Measurements from ENCODE around the gene GRAMD1B.

DNA sequence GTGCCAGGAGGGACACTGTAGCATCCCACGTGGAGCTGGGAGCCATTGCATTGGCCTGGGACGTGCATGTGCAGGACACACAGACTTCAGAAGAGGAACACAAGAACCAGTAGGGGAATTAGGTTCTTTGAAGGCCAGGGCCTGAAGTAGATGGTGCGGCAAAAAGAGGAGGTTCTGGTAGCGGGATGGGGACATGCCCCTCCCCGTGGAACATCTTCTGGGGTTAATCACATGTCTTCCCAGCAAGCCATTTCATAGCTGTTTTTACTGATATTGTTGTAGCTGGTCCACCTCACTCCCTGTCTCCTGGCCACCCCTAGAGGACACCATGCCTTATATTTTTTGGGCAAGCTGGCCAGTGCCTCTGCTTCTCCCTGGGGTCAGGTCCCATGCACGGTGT lies 150.1 kb downstream of the GRAMD1B start:
- TF ChIP-seq CTCF (IDR thresholded peaks at IDR 0.05), result no peak
- TF ChIP-seq POLR2A (IDR thresholded peaks at IDR 0.05), result no peak
